A549 (cell line): ENCODE measurements around the gene HIC2. TPM values are rescaled to one million over a fixed set of nuclear protein-coding genes. Genes with fewer than 3 reads are reported as not detected.

Experiments
- ATAC-seq, 2 experiments: fragments of 200-7000 bp in 1 of 2; fragments of >200 bp in 1 of 2; cut with Nextera tagmentation in 1 of 2; cut with Tn5 transposase in 1 of 2; 3 replicates each; pipeline versions ENCODE4 v1.8.0 to v1.9.1; 2018 to 2020; ENCODE audit warnings: mild to moderate bottlenecking in 1 of 2, moderate library complexity in 1 of 2
- CTCF ChIA-PET: fragments of 300-600 bp; sonication (Branson Sonifier 250); formaldehyde crosslinking; extraction: SDS; loops from one replicate; lab custom pipeline; 2021; ENCODE audit warnings: antibody characterized with exemption, inconsistent platforms; lab: Yijun Ruan, JAX
- POLR2A ChIA-PET: fragments of 350-600 bp; formaldehyde crosslinking; extraction: SDS; loops from one replicate; lab custom pipeline; 2021; ENCODE audit warnings: antibody characterized with exemption, inconsistent platforms; lab: Yijun Ruan, JAX
- DNase-seq, 2 experiments: peaks; one replicate each; pipeline versions ENCODE4 v3.0.0 to v3.0.0-alpha.2; 2011 to 2016; ENCODE audit warnings: low read depth in 1 of 2, low spot score in 1 of 2
- FAIRE-seq: peaks from 2 replicates; lab custom pipeline; 2011; peaks lifted over from hg19 to GRCh38; lab: Jason Lieb, UNC
- H3K27ac ChIP-seq, 2 experiments: fragments of >200 bp; sonication (Bioruptor Twin); formaldehyde crosslinking; 3 replicates each; pipeline ENCODE4 v1.5.1; 2016 to 2017
- H3K4me1 ChIP-seq: fragments of >200 bp; sonication (Bioruptor Twin); formaldehyde crosslinking; 3 replicates; pipeline ENCODE4 v1.6.1; 2016
- H3K4me2 ChIP-seq: fragments of >200 bp; sonication (Bioruptor Twin); formaldehyde crosslinking; 3 replicates; pipeline ENCODE4 v1.6.1; 2016
- H3K4me3 ChIP-seq: fragments of >200 bp; sonication (Bioruptor Twin); formaldehyde crosslinking; 3 replicates; pipeline ENCODE4 v1.5.1; 2016
- H3K9me3 ChIP-seq: fragments of >200 bp; sonication (Bioruptor Twin); formaldehyde crosslinking; 3 replicates; pipeline ENCODE4 v1.6.1; 2016
- CBX2 ChIP-seq: fragments of 200-600 bp; sonication (generic); IDR thresholded peaks from 2 replicates; pipeline ENCODE4 v1.6.1; 2016; ENCODE audit warnings: low read depth, mild to moderate bottlenecking, borderline replicate concordance
- CBX8 ChIP-seq: fragments of 200-600 bp; sonication (generic); IDR thresholded peaks from 2 replicates; pipeline ENCODE4 v1.6.1; 2016
- CHD4 ChIP-seq: fragments of 200-600 bp; sonication (generic); IDR thresholded peaks from 2 replicates; pipeline ENCODE4 v1.6.1; 2016; ENCODE audit warnings: antibody characterized with exemption, mild to moderate bottlenecking, borderline replicate concordance
- E2F6 ChIP-seq: IDR thresholded peaks from 2 replicates; pipeline ENCODE4 v1.6.1; 2012; ENCODE audit warnings: low read depth, borderline replicate concordance
- EHF ChIP-seq: fragments of 250-450 bp; sonication (Bioruptor Pico); IDR thresholded peaks from 2 replicates; pipeline ENCODE4 v1.5.0; 2020; ENCODE audit warnings: mild to moderate bottlenecking
- EP300 ChIP-seq, 2 experiments: fragments of >200 bp; sonication (Bioruptor Twin); formaldehyde crosslinking; IDR thresholded peaks; 2 replicates in 1 of 2; 3 replicates in 1 of 2; pipeline ENCODE4 v1.6.1; 2016 to 2017
- KDM1A ChIP-seq: fragments of 200-600 bp; sonication (generic); IDR thresholded peaks from 2 replicates; pipeline ENCODE4 v1.6.1; 2016; ENCODE audit warnings: low read depth, mild to moderate bottlenecking
- KDM5A ChIP-seq: fragments of 200-600 bp; sonication (generic); IDR thresholded peaks from 2 replicates; pipeline ENCODE4 v1.6.1; 2016; ENCODE audit warnings: antibody characterized with exemption, mild to moderate bottlenecking
- MYC ChIP-seq: IDR thresholded peaks from 2 replicates; pipeline ENCODE4 v1.6.1; 2012; ENCODE audit warnings: mild to moderate bottlenecking, inconsistent platforms, low read length, improper control_type of control experiment, borderline replicate concordance
- NR3C1 ChIP-seq: fragments of >200 bp; sonication (Bioruptor Twin); formaldehyde crosslinking; IDR thresholded peaks from 3 replicates; pipeline ENCODE4 v1.6.1; 2017
- POLR2AphosphoS2 ChIP-seq: conservative IDR thresholded peaks from 2 replicates; pipeline ENCODE4 v1.6.1; 2012; ENCODE audit warnings: low read length, improper control_type of control experiment, inconsistent platforms
- RAD21 ChIP-seq, 2 experiments: fragments of >200 bp in 1 of 2; sonication (Bioruptor Twin) in 1 of 2; formaldehyde crosslinking in 1 of 2; IDR thresholded peaks in 1 of 2; conservative IDR thresholded peaks in 1 of 2; 2 replicates in 1 of 2; 3 replicates in 1 of 2; pipeline ENCODE4 v1.6.1; 2012 to 2018; ENCODE audit warnings: inconsistent platforms in 1 of 2
- RCOR1 ChIP-seq: fragments of 150-350 bp; IDR thresholded peaks from 2 replicates; pipeline ENCODE4 v1.6.1; 2014; ENCODE audit warnings: antibody characterized with exemption, low read length, low read depth
- RFX5 ChIP-seq: fragments of 450-650 bp; IDR thresholded peaks from 2 replicates; pipeline ENCODE4 v1.7.1; 2014; ENCODE audit warnings: antibody characterized with exemption, mild to moderate bottlenecking, moderate library complexity
- ZSCAN20 ChIP-seq: fragments of 250-450 bp; sonication (Bioruptor Pico); IDR thresholded peaks from 2 replicates; pipeline ENCODE4 v1.8.0; 2022; ENCODE audit warnings: mild to moderate bottlenecking, moderate library complexity
- WGBS: methylation state at CpG from one replicate; pipeline ENCODE4 v1.1.6; 2017; ENCODE audit errors: missing lambda C conversion rate; 5-methylcytosine and 5-hydroxymethylcytosine counted together
- polyA plus RNA-seq, 4 experiments: library from polyadenylated mRNA; depleted of rRNA in 3 of 4; stranded (reverse); fragments of >200 nt; fragmentation: RNase III in 1 of 4; extraction: RNeasy Plus Mini Kit Qiagen cat#74134 plus additional on column Dnase treatment in 1 of 4; gene quantifications; 2 replicates in 3 of 4; 3 replicates in 1 of 4; pipeline ENCODE4 v1.2.3, GENCODE V29; 2011 to 2017
- TF ChIP-seq, protein P1 (sequence below): IDR thresholded peaks from 2 replicates; pipeline ENCODE4 v1.6.1; 2012
- TF ChIP-seq, protein P2 (sequence below): IDR thresholded peaks from 2 replicates; pipeline ENCODE4 v1.6.1; 2012
- TF ChIP-seq, protein P3 (sequence below): fragments of 200-600 bp; sonication (generic); IDR thresholded peaks from 2 replicates; pipeline ENCODE4 v1.6.1; 2016; ENCODE audit warnings: antibody characterized with exemption, mild to moderate bottlenecking, moderate library complexity

The HIC2 gene
- polyA plus RNA-seq, 2 of the 4 experiments (the other 2 are of a cell fraction) = 1.0 to 2.9 TPM

GRCh38 chr22:21446827-21447690 is 29.9 kb downstream of the HIC2 start (continued):
- TF ChIP-seq CHD4 (no peak), KDM1A (no peak), KDM5A (no peak), RCOR1 (no peak), E2F6 (no peak), CBX8 (no peak)
- TF ChIP-seq, protein P1, sequence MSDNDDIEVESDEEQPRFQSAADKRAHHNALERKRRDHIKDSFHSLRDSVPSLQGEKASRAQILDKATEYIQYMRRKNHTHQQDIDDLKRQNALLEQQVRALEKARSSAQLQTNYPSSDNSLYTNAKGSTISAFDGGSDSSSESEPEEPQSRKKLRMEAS = no peak
- TF ChIP-seq, protein P2, sequence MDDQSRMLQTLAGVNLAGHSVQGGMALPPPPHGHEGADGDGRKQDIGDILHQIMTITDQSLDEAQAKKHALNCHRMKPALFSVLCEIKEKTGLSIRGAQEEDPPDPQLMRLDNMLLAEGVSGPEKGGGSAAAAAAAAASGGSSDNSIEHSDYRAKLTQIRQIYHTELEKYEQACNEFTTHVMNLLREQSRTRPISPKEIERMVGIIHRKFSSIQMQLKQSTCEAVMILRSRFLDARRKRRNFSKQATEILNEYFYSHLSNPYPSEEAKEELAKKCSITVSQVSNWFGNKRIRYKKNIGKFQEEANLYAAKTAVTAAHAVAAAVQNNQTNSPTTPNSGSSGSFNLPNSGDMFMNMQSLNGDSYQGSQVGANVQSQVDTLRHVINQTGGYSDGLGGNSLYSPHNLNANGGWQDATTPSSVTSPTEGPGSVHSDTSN = no peak
- TF ChIP-seq, all 56 proteins: peak for 0

DNA sequence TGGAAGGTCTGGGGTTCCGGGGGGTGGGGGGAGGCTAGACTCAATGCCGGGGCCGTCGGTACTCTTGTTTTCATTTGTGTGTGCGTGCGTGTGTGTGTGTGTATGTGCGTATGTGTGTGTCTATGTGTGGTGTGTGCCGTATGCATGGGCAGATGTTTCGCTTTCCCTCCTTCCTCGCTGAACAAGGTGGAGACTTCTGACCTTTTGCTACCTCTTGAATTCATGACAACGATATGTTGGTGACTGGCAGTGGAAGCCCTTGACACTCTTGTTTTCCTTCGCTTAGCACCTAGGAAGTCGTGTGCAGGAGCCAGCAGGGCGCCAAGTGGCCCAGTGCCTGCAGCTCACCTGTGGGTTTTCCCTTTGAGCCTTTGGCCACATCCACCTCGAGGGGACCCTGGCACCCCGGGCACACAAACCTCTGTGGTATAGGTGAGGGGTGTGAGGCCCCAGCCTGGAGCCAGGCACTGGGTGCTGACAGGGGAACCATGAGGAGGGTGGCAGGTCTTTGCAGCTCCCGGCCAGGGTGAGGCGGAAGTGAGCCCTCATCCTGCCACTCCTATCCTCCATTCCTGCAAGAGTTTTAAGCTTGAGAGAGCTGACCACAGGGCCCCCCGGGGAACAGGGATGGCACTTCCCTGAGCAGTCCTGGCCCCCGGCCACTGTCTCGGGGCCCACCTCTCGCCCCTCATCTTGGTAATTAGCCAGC is 30.7 kb downstream of the HIC2 start:
- FAIRE-seq = no peak
- H3K9me3 ChIP-seq = no peaks in the 10 kb centered on the region
- ATAC-seq = peak; percentile 31 to 76; a peak in 3 of 6 replicates
- peak in 1 of 2 experiments; percentile 30 for DNase-seq
- no peaks in the 10 kb centered on the region for H3K4me1 ChIP-seq
- no peak overlapping the region for H3K27ac ChIP-seq
- TF ChIP-seq, protein P3, sequence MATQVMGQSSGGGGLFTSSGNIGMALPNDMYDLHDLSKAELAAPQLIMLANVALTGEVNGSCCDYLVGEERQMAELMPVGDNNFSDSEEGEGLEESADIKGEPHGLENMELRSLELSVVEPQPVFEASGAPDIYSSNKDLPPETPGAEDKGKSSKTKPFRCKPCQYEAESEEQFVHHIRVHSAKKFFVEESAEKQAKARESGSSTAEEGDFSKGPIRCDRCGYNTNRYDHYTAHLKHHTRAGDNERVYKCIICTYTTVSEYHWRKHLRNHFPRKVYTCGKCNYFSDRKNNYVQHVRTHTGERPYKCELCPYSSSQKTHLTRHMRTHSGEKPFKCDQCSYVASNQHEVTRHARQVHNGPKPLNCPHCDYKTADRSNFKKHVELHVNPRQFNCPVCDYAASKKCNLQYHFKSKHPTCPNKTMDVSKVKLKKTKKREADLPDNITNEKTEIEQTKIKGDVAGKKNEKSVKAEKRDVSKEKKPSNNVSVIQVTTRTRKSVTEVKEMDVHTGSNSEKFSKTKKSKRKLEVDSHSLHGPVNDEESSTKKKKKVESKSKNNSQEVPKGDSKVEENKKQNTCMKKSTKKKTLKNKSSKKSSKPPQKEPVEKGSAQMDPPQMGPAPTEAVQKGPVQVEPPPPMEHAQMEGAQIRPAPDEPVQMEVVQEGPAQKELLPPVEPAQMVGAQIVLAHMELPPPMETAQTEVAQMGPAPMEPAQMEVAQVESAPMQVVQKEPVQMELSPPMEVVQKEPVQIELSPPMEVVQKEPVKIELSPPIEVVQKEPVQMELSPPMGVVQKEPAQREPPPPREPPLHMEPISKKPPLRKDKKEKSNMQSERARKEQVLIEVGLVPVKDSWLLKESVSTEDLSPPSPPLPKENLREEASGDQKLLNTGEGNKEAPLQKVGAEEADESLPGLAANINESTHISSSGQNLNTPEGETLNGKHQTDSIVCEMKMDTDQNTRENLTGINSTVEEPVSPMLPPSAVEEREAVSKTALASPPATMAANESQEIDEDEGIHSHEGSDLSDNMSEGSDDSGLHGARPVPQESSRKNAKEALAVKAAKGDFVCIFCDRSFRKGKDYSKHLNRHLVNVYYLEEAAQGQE = no peak
- TF ChIP-seq MYC (no peak), EP300 (IDR thresholded peaks at IDR 0.05) (no peak), ZSCAN20 (CRISPR knock-in tag) (no peak), NR3C1 (no peak), CBX2 (no peak), EHF (no peak), POLR2AphosphoS2 (no peak), RAD21 (conservative IDR thresholded peaks at IDR 0.05 in 1 of 2, IDR thresholded peaks at IDR 0.05 in 1 of 2) (no peak), RFX5 (no peak)
- TF ChIP-seq, all 56 proteins: peak for 0
- WGBS = 89% methylated on average over 14 of the region's 22 CpGs
- ChIA-PET POLR2A (no interaction called here), CTCF (no interaction called here)
- H3K4me3 ChIP-seq = no peak overlapping the region
- no peak overlapping the region for H3K4me2 ChIP-seq
